HG02759 (cell line): Measurements from ENCODE around the gene FEZ2.
"Not testable (repeated sequence)": the region's sequence is repeated elsewhere in the genome, so short reads cannot be mapped to it uniquely, and the experiment has no call there.

ENCODE experiments used
- ATAC-seq: cut with Tn5 transposase; IDR thresholded peaks from one replicate; pipeline ENCODE4 v1.9.1; 2021; ENCODE audit warnings: mild to moderate bottlenecking, moderate library complexity; ENCODE audit not compliant: unreplicated experiment

Gene FEZ2

GRCh38 chr2:36597532-36598377 is at the start of gene FEZ2:
TSS of gene FEZ2 (minus strand) at chr2:36598168. CDS start at chr2:36598142, 26 bp downstream.
- ATAC-seq: peak; percentile 99

GRCh38 chr2:36634981-36635597 is 37.1 kb upstream of the FEZ2 start:
- ATAC-seq: no peak

- no peak for ATAC-seq
Measured at GRCh38 chr2:36633470-36634092, 35.6 kb upstream of the FEZ2 start.

GRCh38 chr2:36626756-36627155 is 28.8 kb upstream of the FEZ2 start:
- no peak for ATAC-seq

- no peak for ATAC-seq
Measured at GRCh38 chr2:36626071-36626470, 28.1 kb upstream of the FEZ2 start.

- ATAC-seq: no peak
Measured at GRCh38 chr2:36625304-36625703, 27.3 kb upstream of the FEZ2 start.

- no peak for ATAC-seq
Measured at GRCh38 chr2:36620321-36620720, 22.4 kb upstream of the FEZ2 start.

GRCh38 chr2:36618381-36618780 is 20.4 kb upstream of the FEZ2 start:
- peak; percentile 99 for ATAC-seq

GRCh38 chr2:36616947-36617346 is 19.0 kb upstream of the FEZ2 start:
- no peak for ATAC-seq

GRCh38 chr2:36615222-36615621 is 17.3 kb upstream of the FEZ2 start:
- ATAC-seq: no peak

GRCh38 chr2:36613801-36614200 is 15.8 kb upstream of the FEZ2 start:
- no peak for ATAC-seq

- no peak for ATAC-seq
Measured at GRCh38 chr2:36611316-36611990, 13.5 kb upstream of the FEZ2 start.

GRCh38 chr2:36609507-36609906 is 11.5 kb upstream of the FEZ2 start:
- no peak for ATAC-seq

GRCh38 chr2:36607947-36608346 is 10.0 kb upstream of the FEZ2 start:
- no peak for ATAC-seq

GRCh38 chr2:36606925-36607324 is 9.0 kb upstream of the FEZ2 start:
- no peak for ATAC-seq

- no peak for ATAC-seq
Measured at GRCh38 chr2:36605273-36605672, 7.3 kb upstream of the FEZ2 start.

GRCh38 chr2:36603629-36604028 is 5.7 kb upstream of the FEZ2 start:
- ATAC-seq: not testable (repeated sequence)

- no peak for ATAC-seq
Measured at GRCh38 chr2:36597003-36597531, 901 bp downstream of the FEZ2 start.

- ATAC-seq: no peak
Measured at GRCh38 chr2:36596397-36596796, 1.6 kb downstream of the FEZ2 start.

- no peak for ATAC-seq
Measured at GRCh38 chr2:36594849-36595248, 3.1 kb downstream of the FEZ2 start.

GRCh38 chr2:36589230-36589630 is 8.7 kb downstream of the FEZ2 start:
- no peak for ATAC-seq
